Measurements from ENCODE around the gene TXLNB.

The TXLNB gene

DNA sequence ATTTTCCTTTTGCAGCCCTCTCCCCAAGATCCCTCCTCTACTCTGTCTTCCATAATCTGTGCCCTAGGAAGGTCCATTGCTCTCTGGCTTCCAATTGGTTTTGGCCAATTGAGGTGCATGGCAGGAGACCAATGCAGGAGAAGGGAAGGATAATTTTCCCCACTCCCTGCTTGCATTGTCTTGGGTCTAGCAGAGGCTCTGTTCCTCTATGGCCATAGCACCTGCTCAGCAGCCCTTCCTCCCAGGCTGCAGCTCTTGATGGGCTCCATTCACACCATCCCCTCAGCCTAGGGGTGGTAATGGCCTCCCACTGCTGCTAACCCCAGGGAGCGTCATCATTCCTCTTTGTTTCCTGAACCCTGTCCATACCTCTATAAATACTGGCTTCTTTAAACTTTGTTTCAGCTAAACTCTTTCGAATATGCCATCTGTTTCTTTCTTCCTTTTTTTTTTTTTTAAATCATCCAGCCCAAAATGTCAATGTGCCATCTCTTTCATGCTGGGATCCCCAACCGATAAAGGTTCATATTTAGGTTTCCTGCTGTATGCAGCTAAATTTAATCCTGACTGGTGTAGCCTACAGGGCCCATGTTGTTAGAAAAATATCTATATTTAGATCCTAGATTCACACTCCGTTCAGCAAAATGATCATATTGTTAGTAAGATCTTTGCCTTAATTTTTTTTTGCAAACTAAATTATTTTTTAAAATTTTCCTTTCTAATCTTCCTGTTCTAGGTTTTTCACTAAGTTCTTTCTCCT, 93.1 kb downstream of the TXLNB start:
- no peak for DNase-seq (ENCODE audit: low read depth, low spot score)
- no peak overlapping the region for H3K4me3 ChIP-seq (ENCODE audit: low read length)

DNA sequence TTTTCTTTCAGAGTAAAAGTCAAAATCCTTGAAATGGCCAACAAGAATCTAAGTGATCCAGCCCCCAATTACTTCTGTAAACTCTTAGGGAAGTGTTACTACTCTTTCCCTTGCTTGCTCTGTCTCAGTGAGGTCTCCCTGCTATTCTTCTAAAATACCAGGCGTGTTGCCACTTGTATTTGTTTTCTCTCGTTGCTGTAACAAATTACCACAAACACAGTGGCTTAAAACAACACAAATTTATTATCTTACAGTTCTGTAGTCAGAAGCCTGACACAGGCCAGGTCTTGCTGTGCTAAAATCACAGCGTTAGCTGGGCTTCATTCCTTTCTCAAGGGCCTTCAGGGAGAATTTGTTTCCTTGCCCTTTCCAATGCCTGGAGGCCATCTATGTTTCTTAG, 97.1 kb downstream of the TXLNB start:
- DNase-seq (ENCODE audit: low read depth, low spot score), result no peak
- H3K4me3 ChIP-seq (ENCODE audit: low read length), result no peak overlapping the region
